ENCODE data around the gene NXPH3.

The NXPH3 gene

GRCh38 chr17:49630113-49630900 is 54.6 kb downstream of the NXPH3 start:
- DNase-seq (ENCODE audit: low read depth), result no peak

GRCh38 chr17:49631496-49631895 is 55.8 kb downstream of the NXPH3 start:
- DNase-seq (ENCODE audit: low read depth), result no peak
